HG02938 (cell line): ENCODE results near the gene UTP14A.
"Not testable (repeated sequence)": the region's sequence is repeated elsewhere in the genome, so short reads cannot be mapped to it uniquely, and the experiment has no call there.

Experiments
- ATAC-seq: cut with Tn5 transposase; IDR thresholded peaks from one replicate; pipeline ENCODE4 v1.9.1; 2021; ENCODE audit warnings: mild to moderate bottlenecking, moderate library complexity; ENCODE audit not compliant: unreplicated experiment

Gene UTP14A

GRCh38 chrX:129905787-129906580, at the start of gene UTP14A:
TSS of gene UTP14A (plus strand) at chrX:129906164. CDS start at chrX:129906211, 47 bp downstream.
- peak; percentile 94 for ATAC-seq

- not testable (repeated sequence) for ATAC-seq
Observed at GRCh38 chrX:129859134-129859533, 46.8 kb upstream of the UTP14A start.

GRCh38 chrX:129866321-129866720, 39.6 kb upstream of the UTP14A start:
- ATAC-seq, result not testable (repeated sequence)

- no peak for ATAC-seq
Observed at GRCh38 chrX:129872524-129872923, 33.4 kb upstream of the UTP14A start.

- no peak for ATAC-seq
Observed at GRCh38 chrX:129875669-129876068, 30.3 kb upstream of the UTP14A start.

GRCh38 chrX:129876771-129877305, 29.1 kb upstream of the UTP14A start:
- ATAC-seq, result no peak

GRCh38 chrX:129877401-129877800, 28.6 kb upstream of the UTP14A start:
- ATAC-seq, result no peak

GRCh38 chrX:129900054-129900453, 5.9 kb upstream of the UTP14A start:
- ATAC-seq, result no peak

GRCh38 chrX:129908636-129909035, 2.7 kb downstream of the UTP14A start:
- no peak for ATAC-seq

GRCh38 chrX:129925305-129926092, 19.5 kb downstream of the UTP14A start:
- no peak for ATAC-seq

- no peak for ATAC-seq
Observed at GRCh38 chrX:129930941-129931410, 25.0 kb downstream of the UTP14A start.

GRCh38 chrX:129931411-129932015, 25.5 kb downstream of the UTP14A start:
- ATAC-seq, result peak; percentile 62

GRCh38 chrX:129932016-129932820, 26.3 kb downstream of the UTP14A start:
- ATAC-seq, result peak; percentile 28

GRCh38 chrX:129932821-129933321, 26.9 kb downstream of the UTP14A start:
- no peak for ATAC-seq

- ATAC-seq, result no peak
Observed at GRCh38 chrX:129933700-129934099, 27.7 kb downstream of the UTP14A start.

GRCh38 chrX:129934461-129934860, 28.5 kb downstream of the UTP14A start:
- ATAC-seq, result no peak

GRCh38 chrX:129934952-129935351, 29.0 kb downstream of the UTP14A start:
- no peak for ATAC-seq

GRCh38 chrX:129938081-129938480, 32.1 kb downstream of the UTP14A start:
- no peak for ATAC-seq

- no peak for ATAC-seq
Observed at GRCh38 chrX:129939986-129940385, 34.0 kb downstream of the UTP14A start.

- ATAC-seq, result no peak
Observed at GRCh38 chrX:129940721-129941120, 34.8 kb downstream of the UTP14A start.
